Uterus (tissue), 4 donors: ENCODE measurements around the gene HIGD1C. TPM values are rescaled to one million over a fixed set of nuclear protein-coding genes. Genes with fewer than 3 reads are reported as not detected.
"Not testable (repeated sequence)": the region's sequence is repeated elsewhere in the genome, so short reads cannot be mapped to it uniquely, and the experiment has no call there.

Experiments used
- DNase-seq, 2 donors: peaks; one replicate each; pipeline ENCODE4 v3.0.0-alpha.2; 2019 to 2020
- H3K27ac ChIP-seq, 2 donors: fragments of 200-600 bp; sonication (generic); 1 replicate in 1 of 2; 2 replicates in 1 of 2; pipeline ENCODE4 v1.5.1; 2016 to 2018
- H3K27me3 ChIP-seq, 2 donors: fragments of 200-600 bp; sonication (generic); one replicate each; pipeline ENCODE4 v1.5.1; 2018 to 2019; ENCODE audit warnings: control low read depth in 1 of 2
- H3K36me3 ChIP-seq, 2 donors: fragments of 200-600 bp; sonication (generic); one replicate each; pipeline ENCODE4 v1.5.1; 2019; ENCODE audit warnings: control low read depth in 1 of 2
- H3K4me1 ChIP-seq, 2 donors: fragments of 200-600 bp; sonication (generic); one replicate each; pipeline ENCODE4 v1.5.1; 2018 to 2019; ENCODE audit warnings: control low read depth in 1 of 2
- H3K4me3 ChIP-seq, 2 donors: fragments of 200-600 bp; sonication (generic); 1 replicate in 1 of 2; 2 replicates in 1 of 2; pipeline ENCODE4 v1.5.1; 2018 to 2019; ENCODE audit warnings: mild to moderate bottlenecking in 1 of 2
- H3K9me3 ChIP-seq, 2 donors: fragments of 200-600 bp; sonication (generic); one replicate each; pipeline ENCODE4 v1.5.1; 2019; ENCODE audit warnings: control low read depth in 1 of 2
- CTCF ChIP-seq, 4 experiments: fragments of 200-600 bp in 2 of 4; fragments of 450-650 bp in 2 of 4; sonication (generic) in 2 of 4; IDR thresholded peaks; one replicate each; pipeline ENCODE4 v1.5.1; 2016 to 2019; ENCODE audit warnings: antibody characterized with exemption in 4 of 4, mild to moderate bottlenecking in 2 of 4, moderate library complexity in 1 of 4
- POLR2A ChIP-seq, 2 donors: fragments of 450-650 bp; IDR thresholded peaks; one replicate each; pipeline ENCODE4 v1.6.1; 2016; ENCODE audit warnings: antibody characterized with exemption in 2 of 2, mild to moderate bottlenecking in 1 of 2, moderate library complexity in 1 of 2
- intact Hi-C: fragments of 100-400 bp; cut with DNase I; formaldehyde crosslinking; loops from one replicate; pipeline ENCODE4 v1.15.1; 2023; ENCODE audit warnings: low total_unique reads
- total RNA-seq, 4 donors: library from RNA; depleted of rRNA in 3 of 4; stranded (reverse); fragments of >200 nt in 3 of 4; gene quantifications; one replicate each; pipeline versions ENCODE4 v1.1.0 to v1.2.4, GENCODE V29; 2014 to 2023
- donor health status: DM: yes; HTN: yes; CAD: no.

Gene HIGD1C
- total RNA-seq, 4 donors from 2014 or later: not detected

GRCh38 chr12:50927356-50927755 is 25.0 kb upstream of the HIGD1C start:
- intact Hi-C loops: no loop called here
- no peaks in the 10 kb centered on the region for H3K36me3 ChIP-seq
- peak overlapping the region; percentile 66 to 91 for H3K4me3 ChIP-seq
- TF ChIP-seq CTCF (IDR thresholded peaks at IDR 0.05) (no peak), POLR2A (IDR thresholded peaks at IDR 0.05) (no peak)
- H3K27me3 ChIP-seq: no peaks in the 10 kb centered on the region
- peak overlapping the region; percentile 85 to 95 for H3K27ac ChIP-seq
- H3K9me3 ChIP-seq: no peaks in the 10 kb centered on the region
- H3K4me1 ChIP-seq: peaks cover 0 to 4% of the 10 kb centered on the region in 2 donors
- no peak for DNase-seq

- intact Hi-C loops: no loop called here
- Histone ChIP-seq H3K9me3 (no peaks in the 10 kb centered on the region), H3K27ac (peak overlapping the region; percentile 85 to 95), H3K36me3 (no peaks in the 10 kb centered on the region), H3K4me3 (peak overlapping the region; percentile 66 to 91), H3K4me1 (peaks cover 0 to 4% of the 10 kb centered on the region in 2 donors), H3K27me3 (no peaks in the 10 kb centered on the region)
- no peak for TF ChIP-seq CTCF (IDR thresholded peaks at IDR 0.05)
- TF ChIP-seq POLR2A (IDR thresholded peaks at IDR 0.05): no peak
- no peak for DNase-seq
Observed at GRCh38 chr12:50927766-50928224, 24.5 kb upstream of the HIGD1C start.

- Histone ChIP-seq H3K4me1 (peaks cover 0 to 3% of the 10 kb centered on the region in 2 donors), H3K9me3 (no peaks in the 10 kb centered on the region), H3K27me3 (no peaks in the 10 kb centered on the region), H3K4me3 (peak overlapping the region; percentile 66 to 91), H3K27ac (peak overlapping the region; percentile 85 to 95), H3K36me3 (no peaks in the 10 kb centered on the region)
- intact Hi-C loops: no loop called here
- TF ChIP-seq POLR2A (IDR thresholded peaks at IDR 0.05): no peak
- no peak for TF ChIP-seq CTCF (IDR thresholded peaks at IDR 0.05)
- DNase-seq: no peak
Observed at GRCh38 chr12:50928392-50928791, 24.0 kb upstream of the HIGD1C start.

- intact Hi-C loops: no loop called here
- H3K27me3 ChIP-seq: no peaks in the 10 kb centered on the region
- no peak for DNase-seq
- H3K4me3 ChIP-seq: no peak overlapping the region
- H3K4me1 ChIP-seq: peaks cover 0 to 4% of the 10 kb centered on the region in 2 donors
- TF ChIP-seq POLR2A (IDR thresholded peaks at IDR 0.05) (no peak), CTCF (IDR thresholded peaks at IDR 0.05) (no peak)
- H3K9me3 ChIP-seq: no peaks in the 10 kb centered on the region
- peak overlapping the region in 1 of 2 donors; percentile 95 for H3K27ac ChIP-seq
- no peaks in the 10 kb centered on the region for H3K36me3 ChIP-seq
Observed at GRCh38 chr12:50929831-50930230, 22.5 kb upstream of the HIGD1C start.

- H3K4me1 ChIP-seq, intact Hi-C loops, H3K9me3 ChIP-seq, H3K36me3 ChIP-seq, H3K4me3 ChIP-seq, H3K27me3 ChIP-seq, DNase-seq: not testable (repeated sequence)
- peak overlapping the region in 1 of 2 donors; percentile 0 for H3K27ac ChIP-seq
Observed at GRCh38 chr12:50930477-50930876, 21.9 kb upstream of the HIGD1C start.

GRCh38 chr12:50932787-50933280 is 19.5 kb upstream of the HIGD1C start:
- Histone ChIP-seq H3K9me3 (no peaks in the 10 kb centered on the region), H3K36me3 (no peaks in the 10 kb centered on the region), H3K4me1 (peaks cover 0 to 4% of the 10 kb centered on the region in 2 donors), H3K4me3 (no peak overlapping the region), H3K27ac (peak overlapping the region; percentile 82 to 86), H3K27me3 (no peaks in the 10 kb centered on the region)
- intact Hi-C loops: no loop called here
- TF ChIP-seq POLR2A (IDR thresholded peaks at IDR 0.05) (no peak), CTCF (IDR thresholded peaks at IDR 0.05) (no peak)
- no peak for DNase-seq
